Kasumi-1 (cell line): ENCODE measurements around the gene RBM39.

Experiments
- DNase-seq, 2 experiments: peaks; one replicate each; lab custom pipeline; 2025; lab: John Stamatoyannopoulos, UW

The RBM39 gene

GRCh38 chr20:35674921-35675320, 67.1 kb downstream of the RBM39 start:
- no peak for DNase-seq

GRCh38 chr20:35673884-35674283, 68.2 kb downstream of the RBM39 start:
- DNase-seq: no peak

GRCh38 chr20:35669681-35670080, 72.4 kb downstream of the RBM39 start:
- no peak for DNase-seq

GRCh38 chr20:35669221-35669620, 72.8 kb downstream of the RBM39 start:
- DNase-seq: no peak

GRCh38 chr20:35665949-35666288, 76.1 kb downstream of the RBM39 start:
- no peak for DNase-seq

- peak; percentile 94 for DNase-seq
These were observed 77.4 kb downstream of the RBM39 start, which contains the start of the genes CPNE1 and RBM12 for GRCh38 chr20:35664466-35665206. CPNE1 (minus strand) TSS chr20:35664900; CDS start chr20:35632923, 31,977 bp downstream. RBM12 (minus strand) TSS chr20:35664900; CDS start chr20:35655322, 9,578 bp downstream.

GRCh38 chr20:35663516-35664465, 78.3 kb downstream of the RBM39 start:
- peak; percentile 42 to 45 for DNase-seq

- DNase-seq: no peak
These were observed 79.5 kb downstream of the RBM39 start for GRCh38 chr20:35662551-35662950.

GRCh38 chr20:35661908-35662307, 80.2 kb downstream of the RBM39 start:
- no peak for DNase-seq

GRCh38 chr20:35661053-35661452, 81.0 kb downstream of the RBM39 start:
- DNase-seq: no peak

- DNase-seq: no peak
These were observed 81.7 kb downstream of the RBM39 start for GRCh38 chr20:35660122-35660937.

- DNase-seq: no peak
These were observed 84.8 kb downstream of the RBM39 start for GRCh38 chr20:35657271-35657670.

- DNase-seq: no peak
These were observed 87.6 kb downstream of the RBM39 start for GRCh38 chr20:35654415-35654814.

GRCh38 chr20:35653893-35654292, 88.2 kb downstream of the RBM39 start:
- no peak for DNase-seq
